DND-41 (cell line): ENCODE data around the gene KIF25.

Source experiments
- ATAC-seq: fragments of 200-7000 bp; cut with Tn5 transposase; 3 replicates; pipeline ENCODE4 v1.9.1; 2021; ENCODE audit warnings: low read depth; ENCODE audit not compliant: insufficient read depth
- DNase-seq: peaks from one replicate; pipeline ENCODE4 v3.0.0-alpha.2; 2020
- H2AFZ ChIP-seq: 2 replicates; pipeline ENCODE4 v1.6.0; 2012; ENCODE audit warnings: low read depth, low read length
- H3K27ac ChIP-seq: 2 replicates; pipeline ENCODE4 v1.5.1; 2012; ENCODE audit warnings: low read length, inconsistent platforms
- H3K27me3 ChIP-seq: fragments of 200-600 bp; sonication (generic); 2 replicates; pipeline ENCODE4 v1.6.0; 2012; ENCODE audit warnings: low read length, mild to moderate bottlenecking, inconsistent platforms; ENCODE audit not compliant: insufficient read depth, poor library complexity
- H3K36me3 ChIP-seq: 2 replicates; pipeline ENCODE4 v1.5.1; 2012; ENCODE audit warnings: low read length, inconsistent platforms; ENCODE audit not compliant: insufficient read depth
- H3K4me1 ChIP-seq: 2 replicates; pipeline ENCODE4 v1.5.1; 2012; ENCODE audit warnings: mild to moderate bottlenecking, low read length; ENCODE audit not compliant: insufficient read depth
- H3K4me2 ChIP-seq: 2 replicates; pipeline ENCODE4 v1.6.0; 2012; ENCODE audit warnings: mild to moderate bottlenecking, moderate library complexity, low read length, inconsistent platforms; ENCODE audit not compliant: insufficient read depth
- H3K4me3 ChIP-seq, 2 experiments: fragments of 200-600 bp in 1 of 2; shearing (Covaris generic) in 1 of 2; 2 replicates each; pipeline ENCODE4 v1.5.1; 2012 to 2016; ENCODE audit warnings: inconsistent platforms in 2 of 2, low read length in 2 of 2, mild to moderate bottlenecking in 2 of 2, low read depth in 1 of 2, moderate library complexity in 1 of 2
- H3K79me2 ChIP-seq: 2 replicates; pipeline ENCODE4 v1.6.0; 2012; ENCODE audit warnings: low read length, inconsistent platforms; ENCODE audit not compliant: insufficient read depth
- H3K9ac ChIP-seq: 2 replicates; pipeline ENCODE4 v1.6.0; 2012; ENCODE audit warnings: low read depth, mild to moderate bottlenecking, inconsistent platforms, low read length, moderate library complexity
- H3K9me3 ChIP-seq: 2 replicates; pipeline ENCODE4 v1.5.1; 2012; ENCODE audit warnings: low read length, moderate library complexity, mild to moderate bottlenecking, inconsistent platforms; ENCODE audit not compliant: insufficient read depth, severe bottlenecking
- H4K20me1 ChIP-seq: 2 replicates; pipeline ENCODE4 v1.6.0; 2012; ENCODE audit warnings: low read length; ENCODE audit not compliant: insufficient read depth
- CTCF ChIP-seq: IDR thresholded peaks from 2 replicates; pipeline ENCODE4 v1.5.1; 2012; ENCODE audit warnings: borderline replicate concordance, low read length, moderate library complexity, mild to moderate bottlenecking; ENCODE audit not compliant: poor library complexity, severe bottlenecking; ENCODE audit errors: extremely low read depth
- EZH2 ChIP-seq: IDR thresholded peaks from 3 replicates; pipeline ENCODE4 v1.6.1; 2012; ENCODE audit warnings: borderline replicate concordance, low read depth, mild to moderate bottlenecking, moderate library complexity, low read length, inconsistent platforms; ENCODE audit not compliant: severe bottlenecking

KIF25 gene, protein sequence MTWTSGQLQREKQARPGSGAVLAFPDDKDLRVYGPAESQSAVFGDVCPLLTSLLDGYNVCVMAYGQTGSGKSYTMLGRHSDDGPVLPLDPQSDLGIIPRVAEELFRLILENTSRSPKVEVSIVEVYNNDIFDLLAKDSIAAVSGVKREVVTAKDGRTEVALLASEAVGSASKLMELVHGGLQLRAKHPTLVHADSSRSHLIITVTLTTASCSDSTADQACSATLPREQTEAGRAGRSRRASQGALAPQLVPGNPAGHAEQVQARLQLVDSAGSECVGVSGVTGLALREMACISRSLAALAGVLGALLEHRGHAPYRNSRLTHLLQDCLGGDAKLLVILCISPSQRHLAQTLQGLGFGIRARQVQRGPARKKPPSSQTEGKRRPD

GRCh38 chr6:167997642-167998041 lies at the start of gene KIF25:
Gene KIF25, plus strand, starts transcription at chr6:167997671. Its CDS starts 31,915 bp downstream, at chr6:168029586.
- Histone ChIP-seq H3K79me2 (no peaks in the 10 kb centered on the region), H3K4me1 (no peaks in the 10 kb centered on the region), H4K20me1 (no peaks in the 10 kb centered on the region), H3K9me3 (no peaks in the 10 kb centered on the region), H3K27ac (no peak within 1 kb of the TSS), H3K4me3 (no peak within 1 kb of the TSS), H3K27me3 (no peaks in the 10 kb centered on the region), H2AFZ (no peak within 1 kb of the TSS), H3K36me3 (no peaks in the 10 kb centered on the region), H3K9ac (no peak within 1 kb of the TSS), H3K4me2 (no peak within 1 kb of the TSS)
- no peak for DNase-seq
- no peak for ATAC-seq
- no peak for TF ChIP-seq CTCF
- TF ChIP-seq EZH2 = no peak

DNA sequence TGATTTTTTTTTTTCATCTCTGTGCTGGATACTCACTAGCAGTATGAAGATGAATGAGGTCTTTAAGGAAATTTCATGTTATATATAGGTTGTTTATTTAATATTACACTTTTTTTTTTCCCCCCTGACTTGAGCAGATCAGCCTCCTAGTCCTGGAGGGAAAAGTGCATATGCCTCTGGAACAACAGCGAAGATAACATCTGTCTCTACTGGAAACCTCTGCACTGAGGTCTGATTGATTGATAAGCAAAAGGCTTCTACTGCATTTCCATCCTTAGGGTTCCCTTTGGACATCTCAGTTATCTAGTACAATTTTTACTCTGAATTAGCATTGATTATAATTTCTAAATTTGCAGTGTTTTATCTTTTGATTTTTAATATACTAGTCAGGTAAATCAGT lies 49.8 kb upstream of the KIF25 start:
- ATAC-seq (no peak), DNase-seq (no peak)
- H3K4me2 ChIP-seq = no peak overlapping the region
- H2AFZ ChIP-seq = no peak overlapping the region
- H3K79me2 ChIP-seq = no peaks in the 10 kb centered on the region
- H3K27ac ChIP-seq = no peak overlapping the region
- no peaks in the 10 kb centered on the region for H3K9me3 ChIP-seq
- no peak overlapping the region for H3K9ac ChIP-seq
- no peaks in the 10 kb centered on the region for H3K4me1 ChIP-seq
- H4K20me1 ChIP-seq = no peaks in the 10 kb centered on the region
- H3K4me3 ChIP-seq = no peak overlapping the region
- TF ChIP-seq CTCF (no peak), EZH2 (no peak)
- no peaks in the 10 kb centered on the region for H3K36me3 ChIP-seq
- H3K27me3 ChIP-seq = no peaks in the 10 kb centered on the region

- Histone ChIP-seq H3K27ac (no peak overlapping the region), H3K36me3 (no peaks in the 10 kb centered on the region), H3K4me1 (no peaks in the 10 kb centered on the region), H3K4me3 (no peak overlapping the region), H3K27me3 (no peaks in the 10 kb centered on the region), H3K79me2 (no peaks in the 10 kb centered on the region), H2AFZ (no peak overlapping the region), H3K9ac (no peak overlapping the region), H3K4me2 (no peak overlapping the region), H3K9me3 (no peaks in the 10 kb centered on the region), H4K20me1 (no peaks in the 10 kb centered on the region)
- DNase-seq = no peak
- TF ChIP-seq CTCF (no peak), EZH2 (no peak)
- ATAC-seq = no peak
Observed at GRCh38 chr6:167948716-167949115, 48.8 kb upstream of the KIF25 start.
